HepG2 (cell line): Measurements from ENCODE around the gene C2CD2.

Source experiments
- BCL3 ChIP-seq: sonication (generic); formaldehyde crosslinking; IDR thresholded peaks from 2 replicates; pipeline ENCODE4 v1.5.1; 2020; ENCODE audit warnings: mild to moderate bottlenecking, missing genetic modification reagents, moderate library complexity
- CTCF ChIP-seq: sonication (generic); formaldehyde crosslinking; IDR thresholded peaks from 2 replicates; pipeline ENCODE4 v1.5.0; 2020; ENCODE audit warnings: mild to moderate bottlenecking, missing genetic modification reagents, moderate library complexity
- HMGXB3 ChIP-seq: sonication (generic); formaldehyde crosslinking; IDR thresholded peaks from 2 replicates; pipeline ENCODE4 v1.4.0; 2020; ENCODE audit warnings: missing genetic modification reagents, borderline replicate concordance
- MAX ChIP-seq: IDR thresholded peaks from 2 replicates; pipeline ENCODE4 v1.6.1; 2012; ENCODE audit warnings: inconsistent platforms
- PAXIP1 ChIP-seq: sonication (generic); formaldehyde crosslinking; conservative IDR thresholded peaks from 2 replicates; pipeline ENCODE4 v1.4.0; 2020; ENCODE audit warnings: mild to moderate bottlenecking, missing genetic modification reagents, moderate library complexity
- POLR2A ChIP-seq, 2 experiments: IDR thresholded peaks; 2 replicates each; pipeline ENCODE4 v1.6.1; 2011; ENCODE audit warnings: low read depth in 2 of 2, low read length in 2 of 2, mild to moderate bottlenecking in 1 of 2, moderate library complexity in 1 of 2; ENCODE audit not compliant: insufficient read depth in 1 of 2
- REST ChIP-seq, 2 experiments: IDR thresholded peaks; 2 replicates each; pipeline ENCODE4 v1.6.1; 2011 to 2012; ENCODE audit warnings: low read length in 2 of 2, borderline replicate concordance in 1 of 2, low read depth in 1 of 2, mild to moderate bottlenecking in 1 of 2, moderate library complexity in 1 of 2
- SRY ChIP-seq: sonication (generic); formaldehyde crosslinking; IDR thresholded peaks from 2 replicates; pipeline ENCODE4 v1.8.0; 2022; ENCODE audit warnings: mild to moderate bottlenecking, missing genetic modification reagents
- TBX3 ChIP-seq: fragments of 450-650 bp; IDR thresholded peaks from 2 replicates; pipeline ENCODE4 v1.6.1; 2017; ENCODE audit warnings: antibody characterized with exemption, mild to moderate bottlenecking, inconsistent platforms, borderline replicate concordance
- ZBTB4 ChIP-seq: sonication (generic); formaldehyde crosslinking; IDR thresholded peaks from 2 replicates; pipeline ENCODE4 v1.4.0; 2020; ENCODE audit warnings: missing genetic modification reagents, mild to moderate bottlenecking, borderline replicate concordance
- ZFP36 ChIP-seq: fragments of 150-350 bp; IDR thresholded peaks from 2 replicates; pipeline ENCODE4 v1.6.1; 2018; ENCODE audit warnings: borderline replicate concordance, low read length, low read depth; ENCODE audit not compliant: partially characterized antibody
- ZNF446 ChIP-seq: sonication (generic); formaldehyde crosslinking; IDR thresholded peaks from 2 replicates; pipeline ENCODE4 v1.5.0; 2020; ENCODE audit warnings: mild to moderate bottlenecking, missing genetic modification reagents
- ZNF75D ChIP-seq: sonication (generic); formaldehyde crosslinking; IDR thresholded peaks from 2 replicates; pipeline ENCODE4 v1.8.1; 2023; ENCODE audit warnings: missing genetic modification reagents, mild to moderate bottlenecking, borderline replicate concordance
- ZNF782 ChIP-seq: sonication (generic); formaldehyde crosslinking; IDR thresholded peaks from 2 replicates; pipeline ENCODE4 v1.4.0; 2020; ENCODE audit warnings: missing genetic modification reagents, mild to moderate bottlenecking, borderline replicate concordance

GRCh38 chr21:41840880-41841279 lies 112.9 kb downstream of the C2CD2 start:
- TF ChIP-seq BCL3 (CRISPR knock-in tag) (no peak), HMGXB3 (CRISPR knock-in tag) (no peak), ZFP36 (no peak), CTCF (CRISPR knock-in tag) (no peak), POLR2A (IDR thresholded peaks at IDR 0.05; ENCODE audit: insufficient read depth in 1 of 2, low read depth in 2 of 2, low read length in 2 of 2) (no peak), PAXIP1 (no peak), ZNF75D (no peak), SRY (CRISPR knock-in tag) (no peak), TBX3 (no peak), ZBTB4 (CRISPR knock-in tag) (no peak), REST (IDR thresholded peaks at IDR 0.05; ENCODE audit: borderline replicate concordance in 1 of 2, low read depth in 1 of 2, low read length in 2 of 2) (no peak), ZNF446 (CRISPR knock-in tag) (no peak), MAX (no peak), ZNF782 (CRISPR knock-in tag) (no peak)
